Calu3 (cell line): Measurements from ENCODE around the gene HEMK1. TPM values are rescaled to one million over a fixed set of nuclear protein-coding genes. Genes with fewer than 3 reads are reported as not detected.

Experiments
- BruUV-seq: library from RNA; stranded (reverse); fragments of 400-500 nt; replicated peaks from 2 replicates; lab custom pipeline; 2021; lab: Mats Ljungman, UMichigan
- CTCF ChIA-PET: fragments of 300-600 bp; sonication (Branson Sonifier 250); formaldehyde crosslinking; loops from one replicate; lab custom pipeline; 2022; ENCODE audit warnings: antibody characterized with exemption; lab: Charles Lee
- DNase-seq: peaks from one replicate; pipeline ENCODE4 v3.0.0; 2022
- H3K27ac Mint-ChIP-seq: one replicate; pipeline ENCODE4 v1.8.0; 2022; ENCODE audit warnings: mixed read lengths; ENCODE audit not compliant: unreplicated experiment
- H3K27me3 Mint-ChIP-seq: one replicate; pipeline ENCODE4 v1.8.0; 2022; ENCODE audit warnings: mixed read lengths; ENCODE audit not compliant: unreplicated experiment
- H3K36me3 Mint-ChIP-seq: one replicate; pipeline ENCODE4 v1.8.0; 2022; ENCODE audit warnings: mild to moderate bottlenecking, moderate library complexity, mixed read lengths; ENCODE audit not compliant: insufficient read depth, unreplicated experiment
- H3K4me1 Mint-ChIP-seq: one replicate; pipeline ENCODE4 v1.8.0; 2022; ENCODE audit warnings: mild to moderate bottlenecking, low read depth, mixed read lengths; ENCODE audit not compliant: unreplicated experiment
- H3K4me3 Mint-ChIP-seq: one replicate; pipeline ENCODE4 v1.8.0; 2022; ENCODE audit warnings: mild to moderate bottlenecking, low read depth, moderate library complexity, mixed read lengths; ENCODE audit not compliant: unreplicated experiment
- H3K9me3 Mint-ChIP-seq: one replicate; pipeline ENCODE4 v1.8.0; 2022; ENCODE audit warnings: low read depth, mixed read lengths; ENCODE audit not compliant: unreplicated experiment
- intact Hi-C: fragments of 100-400 bp; cut with micrococcal nuclease; formaldehyde crosslinking; loops from one replicate; pipeline ENCODE4 v1.10.0; 2022; ENCODE audit not compliant: unreplicated experiment
- total RNA-seq: library from RNA; stranded (reverse); gene quantifications from 2 replicates; pipeline ENCODE4 v1.2.3, GENCODE V29; 2022
- TF ChIP-seq, protein P1 (sequence below): fragments of 200-600 bp; IDR thresholded peaks from one replicate; pipeline ENCODE4 v1.8.0; 2022; ENCODE audit warnings: antibody characterized with exemption; ENCODE audit not compliant: unreplicated experiment

The HEMK1 gene
- total RNA-seq, 1 experiment from 2014 or later: 20.0 TPM

DNA sequence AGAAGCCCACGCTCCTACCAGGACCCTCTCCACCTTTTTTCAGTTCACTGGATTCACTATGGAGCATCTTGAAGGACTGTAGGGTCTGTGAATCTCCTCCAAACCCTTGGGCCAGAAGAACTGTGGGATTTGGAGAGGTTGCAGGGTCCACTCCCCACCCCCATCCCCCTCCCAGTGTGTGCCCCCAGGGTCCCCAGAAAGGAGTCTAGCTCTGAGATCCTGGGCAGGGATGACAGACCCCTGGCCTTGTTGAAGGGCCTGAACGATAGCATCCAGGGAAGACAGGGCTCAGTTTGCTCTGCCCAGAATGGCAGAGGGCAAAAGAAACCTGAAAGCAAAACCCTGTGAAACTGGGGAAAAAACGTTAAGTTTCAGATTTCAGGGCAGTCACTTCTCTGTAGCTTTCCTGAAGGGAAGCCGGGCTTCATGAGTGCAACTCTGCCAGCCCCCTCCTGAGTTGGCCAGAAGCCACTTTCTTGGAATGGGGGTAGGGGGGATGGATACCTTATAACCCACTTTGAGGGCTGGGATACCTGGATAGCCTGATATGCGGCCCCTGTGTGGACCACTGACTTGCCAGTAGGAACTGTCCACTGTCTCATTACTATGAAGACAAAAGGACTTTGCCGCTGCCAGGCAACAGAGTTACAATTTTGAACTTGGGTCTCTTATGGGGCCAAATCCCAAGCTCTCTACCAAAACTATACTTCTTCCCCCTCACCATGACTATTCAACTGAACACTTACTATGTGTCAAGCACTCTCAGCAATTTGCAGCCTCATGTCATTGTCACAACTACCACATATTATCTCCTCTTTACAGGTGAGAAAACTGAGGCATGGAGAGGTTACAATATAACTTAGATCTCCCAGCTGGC, 43.9 kb downstream of the HEMK1 start:
- Mint-ChIP-seq H3K4me1 (peaks cover 29% of the 10 kb centered on the region), H3K27ac (no peak overlapping the region), H3K4me3 (peak overlapping the region; percentile 74), H3K9me3 (no peaks in the 10 kb centered on the region), H3K27me3 (peaks cover 13% of the 10 kb centered on the region), H3K36me3 (peaks cover 43% of the 10 kb centered on the region)
- intact Hi-C loops: loop anchor here (5.0 kb wide), 1 partner anchor 266 kb away; the partner anchor contains the start of gene ZMYND10
- CTCF ChIA-PET: interaction anchor here (1.0 kb wide), 1 partner anchor 40 kb away, joined by 4 read pairs; no protein-coding TSS in a partner anchor
- no peak for DNase-seq
- TF ChIP-seq, protein P1, sequence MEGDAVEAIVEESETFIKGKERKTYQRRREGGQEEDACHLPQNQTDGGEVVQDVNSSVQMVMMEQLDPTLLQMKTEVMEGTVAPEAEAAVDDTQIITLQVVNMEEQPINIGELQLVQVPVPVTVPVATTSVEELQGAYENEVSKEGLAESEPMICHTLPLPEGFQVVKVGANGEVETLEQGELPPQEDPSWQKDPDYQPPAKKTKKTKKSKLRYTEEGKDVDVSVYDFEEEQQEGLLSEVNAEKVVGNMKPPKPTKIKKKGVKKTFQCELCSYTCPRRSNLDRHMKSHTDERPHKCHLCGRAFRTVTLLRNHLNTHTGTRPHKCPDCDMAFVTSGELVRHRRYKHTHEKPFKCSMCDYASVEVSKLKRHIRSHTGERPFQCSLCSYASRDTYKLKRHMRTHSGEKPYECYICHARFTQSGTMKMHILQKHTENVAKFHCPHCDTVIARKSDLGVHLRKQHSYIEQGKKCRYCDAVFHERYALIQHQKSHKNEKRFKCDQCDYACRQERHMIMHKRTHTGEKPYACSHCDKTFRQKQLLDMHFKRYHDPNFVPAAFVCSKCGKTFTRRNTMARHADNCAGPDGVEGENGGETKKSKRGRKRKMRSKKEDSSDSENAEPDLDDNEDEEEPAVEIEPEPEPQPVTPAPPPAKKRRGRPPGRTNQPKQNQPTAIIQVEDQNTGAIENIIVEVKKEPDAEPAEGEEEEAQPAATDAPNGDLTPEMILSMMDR: no peak
- no TSS peak for BruUV-seq

DNA sequence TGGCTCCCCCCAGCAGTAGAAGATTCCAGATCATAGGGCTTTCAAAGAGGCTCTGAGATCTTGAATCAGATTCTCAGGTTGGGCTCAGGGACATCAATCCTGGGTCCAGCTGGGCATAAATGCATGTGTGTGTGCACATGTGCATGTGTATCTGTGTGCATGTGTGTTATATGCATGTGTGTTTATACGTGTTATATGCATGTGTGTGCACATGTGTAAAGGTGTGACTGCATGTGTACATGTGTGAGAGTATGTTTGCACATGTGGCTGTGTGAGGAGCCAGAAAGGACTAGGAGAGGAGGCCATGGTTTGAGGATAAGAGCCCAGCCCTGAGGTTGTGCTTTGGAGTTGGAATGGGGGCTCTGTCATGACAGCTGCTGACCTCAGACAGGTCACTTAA, 45.9 kb downstream of the HEMK1 start:
- Mint-ChIP-seq H3K9me3 (no peaks in the 10 kb centered on the region), H3K4me1 (peaks cover 35% of the 10 kb centered on the region), H3K27ac (no peak overlapping the region), H3K27me3 (peaks cover 13% of the 10 kb centered on the region), H3K4me3 (no peak overlapping the region), H3K36me3 (peaks cover 43% of the 10 kb centered on the region)
- BruUV-seq: no TSS peak
- DNase-seq: no peak
- intact Hi-C loops: loop anchor here (5.0 kb wide), 1 partner anchor 772 kb away; the partner anchor contains the start of gene MANF
- CTCF ChIA-PET: interaction anchor here (1.8 to 1.9 kb wide), 3 partner anchors 13 to 696 kb away, joined by 10 to 56 read pairs (median 15); no protein-coding TSS in a partner anchor
- TF ChIP-seq, protein P1: no peak

DNA sequence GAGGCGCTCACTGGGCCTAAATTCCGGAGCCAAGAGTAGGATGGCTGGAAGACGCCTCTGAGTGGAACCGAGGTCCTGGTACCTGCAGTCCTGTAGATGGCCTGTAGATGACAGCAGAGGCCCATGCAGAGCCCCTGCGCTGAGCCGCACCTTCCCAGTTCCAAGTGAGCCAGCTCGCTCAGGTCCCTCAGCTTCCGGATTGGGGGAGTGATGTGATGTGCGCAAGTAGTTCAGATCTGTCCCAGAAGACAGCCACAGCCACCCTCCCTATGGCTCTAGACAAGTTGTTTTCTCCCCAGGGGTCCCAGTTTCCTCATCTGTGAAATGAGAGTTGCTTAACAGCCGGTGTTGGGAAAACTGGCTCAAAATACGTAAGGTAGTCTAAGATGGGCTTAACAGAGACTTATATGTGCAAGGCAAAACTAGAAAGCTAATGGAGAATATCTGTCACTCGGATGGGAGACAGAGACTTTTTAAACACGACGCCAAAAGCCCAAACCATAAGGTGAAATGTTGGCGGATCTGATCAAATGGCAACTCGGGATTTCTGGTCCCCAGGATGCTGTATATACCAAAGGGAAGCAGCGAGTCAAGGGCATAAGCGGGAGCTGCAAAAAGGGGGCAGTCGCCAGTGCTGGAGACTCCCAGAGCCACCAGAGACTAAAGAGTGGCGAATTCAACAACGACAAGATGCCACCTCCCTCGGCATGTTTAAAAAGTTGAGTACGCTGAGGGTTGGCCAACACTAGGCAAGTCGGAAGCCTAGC, 46.9 kb downstream of the HEMK1 start:
- Mint-ChIP-seq H3K36me3 (peaks cover 39% of the 10 kb centered on the region), H3K27me3 (peaks cover 13% of the 10 kb centered on the region), H3K9me3 (no peaks in the 10 kb centered on the region), H3K4me3 (peak overlapping the region; percentile 95), H3K27ac (peak overlapping the region; percentile 37), H3K4me1 (peaks cover 37% of the 10 kb centered on the region)
- BruUV-seq: no TSS peak
- peak; percentile 85 for DNase-seq
- CTCF ChIA-PET: interaction anchor here (0.6 to 2.0 kb wide), 12 partner anchors 11 to 883 kb away, joined by 3 to 56 read pairs (median 6); partner anchors contain the start of genes DCAF1 and HEMK1
- intact Hi-C loops: loop anchor here (1.0 to 5.0 kb wide), 5 partner anchors 36 to 771 kb away; partner anchors contain the start of gene MANF
- TF ChIP-seq, protein P1: peak; percentile 89

DNA sequence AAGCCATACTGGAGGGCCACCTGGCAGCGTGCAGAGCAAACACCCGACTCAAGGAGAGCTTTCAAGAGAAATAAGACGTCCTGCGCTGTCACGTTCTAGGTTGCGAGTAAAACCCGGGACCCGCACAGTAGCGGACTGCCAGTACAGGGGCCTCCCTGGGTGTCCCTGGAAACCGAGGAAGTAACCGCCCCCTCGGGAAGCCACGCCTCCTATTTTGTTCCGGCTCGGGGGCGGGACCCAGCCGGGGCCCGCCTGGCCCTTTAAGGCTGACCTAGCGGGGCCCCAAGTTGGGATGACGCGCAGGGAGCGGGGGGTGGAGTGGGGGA, 47.4 kb downstream of the HEMK1 start:
- Mint-ChIP-seq H3K9me3 (no peaks in the 10 kb centered on the region), H3K36me3 (peaks cover 33% of the 10 kb centered on the region), H3K4me1 (peaks cover 37% of the 10 kb centered on the region), H3K27ac (peak overlapping the region; percentile 37), H3K4me3 (peak overlapping the region; percentile 95), H3K27me3 (peaks cover 13% of the 10 kb centered on the region)
- TF ChIP-seq, protein P1: no peak
- intact Hi-C loops: loop anchor here (1.0 to 5.0 kb wide), 5 partner anchors 36 to 771 kb away; partner anchors contain the start of gene MANF
- CTCF ChIA-PET: interaction anchor here (1.2 to 2.0 kb wide), 9 partner anchors 11 to 883 kb away, joined by 4 to 56 read pairs (median 8); partner anchors contain the start of genes DCAF1 and HEMK1
- peak; percentile 91 for DNase-seq
- BruUV-seq: no TSS peak
